Stimulated activated CD8-positive, alpha-beta memory T cell treated with anti-CD3 and anti-CD28 coated beads, Interleukin-7, amount 100 ng/mL, for 4 hours (primary cell): ENCODE data around the gene PARM1.

Source experiments
- DNase-seq, 2 donors: peaks; one replicate each; pipeline ENCODE4 v3.0.0-alpha.2; 2020; ENCODE audit warnings: low read depth in 2 of 2

The PARM1 gene

GRCh38 chr4:75080888-75081287, 148.0 kb downstream of the PARM1 start:
- DNase-seq: no peak

- no peak for DNase-seq
Measured at GRCh38 chr4:75081561-75081960, 148.6 kb downstream of the PARM1 start.

GRCh38 chr4:75087416-75087815, 154.5 kb downstream of the PARM1 start:
- DNase-seq: no peak

GRCh38 chr4:75087865-75088264, 154.9 kb downstream of the PARM1 start:
- DNase-seq: no peak

GRCh38 chr4:75089206-75089605, 156.3 kb downstream of the PARM1 start:
- DNase-seq: no peak

GRCh38 chr4:75099321-75099720, 166.4 kb downstream of the PARM1 start:
- no peak for DNase-seq
